Endothelial cell of umbilical vein (primary cell): ENCODE data around the gene ENDOG.

ENCODE experiments used
- CTCF ChIP-seq, 2 donors: IDR thresholded peaks; 1 replicate in 1 of 2; 2 replicates in 1 of 2; pipeline ENCODE4 v1.5.1; 2011; ENCODE audit warnings: low read length in 2 of 2, mild to moderate bottlenecking in 2 of 2, moderate library complexity in 2 of 2, control low read depth in 1 of 2, inconsistent platforms in 1 of 2, low read depth in 1 of 2; ENCODE audit not compliant: insufficient read depth in 1 of 2; ENCODE audit errors: extremely low read depth in 1 of 2
- EZH2 ChIP-seq: IDR thresholded peaks from 2 replicates; pipeline ENCODE4 v1.6.1; 2012; ENCODE audit warnings: borderline replicate concordance, low read depth, mild to moderate bottlenecking, moderate library complexity, low read length, inconsistent platforms; ENCODE audit not compliant: severe bottlenecking

GRCh38 chr9:128860937-128861336 is 42.6 kb downstream of the ENDOG start:
- TF ChIP-seq CTCF (IDR thresholded peaks at IDR 0.05; ENCODE audit: extremely low read depth in 1 of 2, insufficient read depth in 1 of 2, low read depth in 1 of 2, low read length in 2 of 2) (no peak), EZH2 (no peak)
